Stimulated activated CD4-positive, alpha-beta T cell treated with anti-CD3 and anti-CD28 coated beads, Interleukin-2, amount 100 ng/mL, for 24 hours (primary cell): ENCODE data around the gene SLC41A2.
"Not testable (repeated sequence)": the region's sequence is repeated elsewhere in the genome, so short reads cannot be mapped to it uniquely, and the experiment has no call there.

Experiments used
- DNase-seq, 2 donors: peaks; one replicate each; pipeline ENCODE4 v3.0.0-alpha.2; 2020

The SLC41A2 gene

GRCh38 chr12:104963757-104964156 is 5.7 kb upstream of the SLC41A2 start:
- no peak for DNase-seq

- no peak for DNase-seq
These were observed 2.4 kb upstream of the SLC41A2 start for GRCh38 chr12:104960464-104960863.

GRCh38 chr12:104959335-104959841 is 1.3 kb upstream of the SLC41A2 start:
- DNase-seq = no peak

GRCh38 chr12:104958805-104959334 is 780 bp upstream of the SLC41A2 start:
- peak in 1 of 2 donors; percentile 6 for DNase-seq

GRCh38 chr12:104957719-104958000 is 430 bp downstream of the SLC41A2 start:
- DNase-seq = peak; percentile 39 to 41

GRCh38 chr12:104956870-104957718 is 996 bp downstream of the SLC41A2 start:
- no peak for DNase-seq

- DNase-seq = no peak
These were observed 2.4 kb downstream of the SLC41A2 start for GRCh38 chr12:104955703-104956102.

- DNase-seq = no peak
These were observed 4.8 kb downstream of the SLC41A2 start for GRCh38 chr12:104953323-104953722.

- DNase-seq = no peak
These were observed 5.3 kb downstream of the SLC41A2 start for GRCh38 chr12:104952816-104953215.

GRCh38 chr12:104951759-104952509 is 6.2 kb downstream of the SLC41A2 start:
- no peak for DNase-seq

GRCh38 chr12:104948716-104949115 is 9.4 kb downstream of the SLC41A2 start:
- not testable (repeated sequence) for DNase-seq

GRCh38 chr12:104944252-104944651 is 13.8 kb downstream of the SLC41A2 start:
- DNase-seq = no peak

- not testable (repeated sequence) for DNase-seq
These were observed 14.7 kb downstream of the SLC41A2 start for GRCh38 chr12:104943401-104943800.

GRCh38 chr12:104942075-104942474 is 16.0 kb downstream of the SLC41A2 start:
- DNase-seq = no peak

GRCh38 chr12:104941454-104941853 is 16.6 kb downstream of the SLC41A2 start:
- no peak for DNase-seq

- no peak for DNase-seq
These were observed 19.0 kb downstream of the SLC41A2 start for GRCh38 chr12:104939089-104939488.

- DNase-seq = no peak
These were observed 19.7 kb downstream of the SLC41A2 start for GRCh38 chr12:104938371-104938770.

GRCh38 chr12:104935886-104936285 is 22.2 kb downstream of the SLC41A2 start:
- no peak for DNase-seq

GRCh38 chr12:104933778-104934177 is 24.3 kb downstream of the SLC41A2 start:
- no peak for DNase-seq

- DNase-seq = no peak
These were observed 25.0 kb downstream of the SLC41A2 start for GRCh38 chr12:104933128-104933527.

GRCh38 chr12:104930388-104931326 is 27.4 kb downstream of the SLC41A2 start:
- DNase-seq = peak; percentile 35 to 36

- no peak for DNase-seq
These were observed 28.1 kb downstream of the SLC41A2 start for GRCh38 chr12:104929977-104930376.

GRCh38 chr12:104929368-104929767 is 28.7 kb downstream of the SLC41A2 start:
- no peak for DNase-seq
